ENCODE results near the gene PID1. TPM values are rescaled to one million over a fixed set of nuclear protein-coding genes. Genes with fewer than 3 reads are reported as not detected.

PID1 gene
- total RNA-seq, 2 donors from 2014 or later = 0.55 to 1.6 TPM

- no peak overlapping the region for H3K27ac Mint-ChIP-seq
- no peak for DNase-seq
- Histone ChIP-seq H3K27ac (ENCODE audit: low read depth, low read length) (no peak overlapping the region), H3K4me3 (ENCODE audit: low read length) (no peak overlapping the region), H3K27me3 (ENCODE audit: control insufficient read depth, insufficient read depth, low read length, poor library complexity, severe bottlenecking) (no peaks in the 10 kb centered on the region), H3K36me3 (ENCODE audit: control insufficient read depth, insufficient read depth, low read length) (no peaks in the 10 kb centered on the region), H3K4me1 (ENCODE audit: control insufficient read depth, insufficient read depth, low read length) (no peaks in the 10 kb centered on the region), H3K9ac (ENCODE audit: extremely low read depth, low read length, poor library complexity, severe bottlenecking) (no peak overlapping the region), H3K9me3 (ENCODE audit: control insufficient read depth, low read length) (peaks cover 17% of the 10 kb centered on the region)
- no peaks in the 10 kb centered on the region for H3K36me3 Mint-ChIP-seq (ENCODE audit: low read depth)
- no peak overlapping the region for H3K4me3 Mint-ChIP-seq
- no peak for TF ChIP-seq CTCF (conservative IDR thresholded peaks at IDR 0.05)
- H3K9me3 Mint-ChIP-seq = peaks cover 21% of the 10 kb centered on the region
- WGBS, 2 experiments (ENCODE audit: insufficient coverage in 1 of 2, insufficient read length in 1 of 2) = 86 to 100% methylated on average over 1 to 2 of the region's 2 CpGs
- H3K27me3 Mint-ChIP-seq (ENCODE audit: insufficient read depth) = no peaks in the 10 kb centered on the region
- H3K4me1 Mint-ChIP-seq = no peaks in the 10 kb centered on the region
Observed at GRCh38 chr2:229239021-229239420, 32.1 kb downstream of the PID1 start.

GRCh38 chr2:229237270-229237669 is 33.8 kb downstream of the PID1 start:
- DNase-seq = no peak
- no peak for TF ChIP-seq CTCF (conservative IDR thresholded peaks at IDR 0.05)
- Histone ChIP-seq H3K9ac (ENCODE audit: extremely low read depth, low read length, poor library complexity, severe bottlenecking) (no peak overlapping the region), H3K27me3 (ENCODE audit: control insufficient read depth, insufficient read depth, low read length, poor library complexity, severe bottlenecking) (no peaks in the 10 kb centered on the region), H3K9me3 (ENCODE audit: control insufficient read depth, low read length) (peaks cover 17% of the 10 kb centered on the region), H3K27ac (ENCODE audit: low read depth, low read length) (no peak overlapping the region), H3K36me3 (ENCODE audit: control insufficient read depth, insufficient read depth, low read length) (no peaks in the 10 kb centered on the region), H3K4me1 (ENCODE audit: control insufficient read depth, insufficient read depth, low read length) (no peaks in the 10 kb centered on the region), H3K4me3 (ENCODE audit: low read length) (no peak overlapping the region)
- H3K4me3 Mint-ChIP-seq = no peak overlapping the region
- H3K27me3 Mint-ChIP-seq (ENCODE audit: insufficient read depth) = no peaks in the 10 kb centered on the region
- no peak overlapping the region for H3K27ac Mint-ChIP-seq
- 83% methylated on average over 1 of the region's 2 CpGs; no CpG with 5 or more reads in 1 of the 2 experiments for WGBS, 2 experiments (ENCODE audit: insufficient coverage in 1 of 2, insufficient read length in 1 of 2)
- peaks cover 18% of the 10 kb centered on the region for H3K9me3 Mint-ChIP-seq
- no peaks in the 10 kb centered on the region for H3K4me1 Mint-ChIP-seq
- no peaks in the 10 kb centered on the region for H3K36me3 Mint-ChIP-seq (ENCODE audit: low read depth)

GRCh38 chr2:229235131-229235914 is 35.8 kb downstream of the PID1 start:
- Mint-ChIP-seq H3K27ac (no peak overlapping the region), H3K4me3 (no peak overlapping the region), H3K9me3 (peaks cover under 1% of the 10 kb centered on the region), H3K36me3 (ENCODE audit: low read depth) (no peaks in the 10 kb centered on the region), H3K4me1 (no peaks in the 10 kb centered on the region), H3K27me3 (ENCODE audit: insufficient read depth) (no peaks in the 10 kb centered on the region)
- no peak overlapping the region for H3K4me3 ChIP-seq (ENCODE audit: low read length)
- TF ChIP-seq CTCF (conservative IDR thresholded peaks at IDR 0.05) = no peak
- H3K9me3 ChIP-seq (ENCODE audit: control insufficient read depth, low read length) = peaks cover under 1% of the 10 kb centered on the region
- H3K4me1 ChIP-seq (ENCODE audit: control insufficient read depth, insufficient read depth, low read length) = no peaks in the 10 kb centered on the region
- no peak overlapping the region for H3K9ac ChIP-seq (ENCODE audit: extremely low read depth, low read length, poor library complexity, severe bottlenecking)
- H3K27ac ChIP-seq (ENCODE audit: low read depth, low read length) = no peak overlapping the region
- 70 to 77% methylated on average over 6 to 9 of the region's 9 CpGs for WGBS, 2 experiments (ENCODE audit: insufficient coverage in 1 of 2, insufficient read length in 1 of 2)
- H3K27me3 ChIP-seq (ENCODE audit: control insufficient read depth, insufficient read depth, low read length, poor library complexity, severe bottlenecking) = no peaks in the 10 kb centered on the region
- DNase-seq = peak; percentile 77
- no peaks in the 10 kb centered on the region for H3K36me3 ChIP-seq (ENCODE audit: control insufficient read depth, insufficient read depth, low read length)

All from endodermal cell (in vitro differentiated cells).